Esophagus squamous epithelium (tissue), 5 donors: ENCODE data around the gene RNLS. TPM values are rescaled to one million over a fixed set of nuclear protein-coding genes. Genes with fewer than 3 reads are reported as not detected.

ENCODE experiments used
- DNase-seq: peaks from one replicate; lab custom pipeline; 2025; lab: John Stamatoyannopoulos, UW
- H3K27ac ChIP-seq, 4 donors: fragments of 200-600 bp; sonication (generic); one replicate each; pipeline ENCODE4 v1.5.1; 2016 to 2019; ENCODE audit warnings: mild to moderate bottlenecking in 1 of 4
- H3K27me3 ChIP-seq, 4 donors: fragments of 200-600 bp; sonication (generic); 1 replicate in 3 of 4; 2 replicates in 1 of 4; pipeline versions ENCODE4 v1.5.1 to v1.6.0; 2017 to 2021; ENCODE audit warnings: antibody characterized with exemption in 1 of 4
- H3K36me3 ChIP-seq, 3 donors: fragments of 200-600 bp; sonication (generic); one replicate each; pipeline ENCODE4 v1.5.1; 2016 to 2019
- H3K4me1 ChIP-seq, 3 donors: fragments of 200-600 bp; sonication (generic); one replicate each; pipeline ENCODE4 v1.5.1; 2017 to 2019
- H3K4me3 ChIP-seq, 4 donors: fragments of 200-600 bp; sonication (generic); 1 replicate in 3 of 4; 2 replicates in 1 of 4; pipeline ENCODE4 v1.5.1; 2016 to 2019; ENCODE audit warnings: mild to moderate bottlenecking in 2 of 4, moderate library complexity in 1 of 4
- H3K9me3 ChIP-seq, 3 donors: fragments of 200-600 bp; sonication (generic); one replicate each; pipeline ENCODE4 v1.5.1; 2016 to 2019
- POLR2A ChIP-seq, 4 donors: fragments of 450-650 bp; IDR thresholded peaks; one replicate each; pipeline ENCODE4 v1.6.1; 2017; ENCODE audit warnings: antibody characterized with exemption in 4 of 4, mild to moderate bottlenecking in 4 of 4, moderate library complexity in 3 of 4
- WGBS, 2 donors: methylation state at CpG; one replicate each; pipeline ENCODE4 v1.1.5; 2018; 5-methylcytosine and 5-hydroxymethylcytosine counted together
- intact Hi-C: fragments of 100-400 bp; cut with DNase I; formaldehyde crosslinking; loops from one replicate; pipeline ENCODE4 v1.15.0; 2022
- total RNA-seq, 4 donors: library from RNA; depleted of rRNA; stranded (reverse); fragments of >200 nt; gene quantifications; one replicate each; pipeline ENCODE4 v1.1.0, GENCODE V29; 2016
- TF ChIP-seq, protein P1 (sequence below), 6 experiments: fragments of 450-650 bp in 4 of 6; fragments of 200-600 bp in 2 of 6; sonication (generic) in 2 of 6; IDR thresholded peaks; one replicate each; pipeline ENCODE4 v1.5.1; 2016 to 2019; ENCODE audit warnings: antibody characterized with exemption in 6 of 6, mild to moderate bottlenecking in 4 of 6, moderate library complexity in 4 of 6
- donor health status: DM: yes; HTN: yes; CAD: no.

Gene RNLS
- total RNA-seq, 4 donors from 2014 or later = 7.9 to 13.5 (median 10.5) TPM

DNA sequence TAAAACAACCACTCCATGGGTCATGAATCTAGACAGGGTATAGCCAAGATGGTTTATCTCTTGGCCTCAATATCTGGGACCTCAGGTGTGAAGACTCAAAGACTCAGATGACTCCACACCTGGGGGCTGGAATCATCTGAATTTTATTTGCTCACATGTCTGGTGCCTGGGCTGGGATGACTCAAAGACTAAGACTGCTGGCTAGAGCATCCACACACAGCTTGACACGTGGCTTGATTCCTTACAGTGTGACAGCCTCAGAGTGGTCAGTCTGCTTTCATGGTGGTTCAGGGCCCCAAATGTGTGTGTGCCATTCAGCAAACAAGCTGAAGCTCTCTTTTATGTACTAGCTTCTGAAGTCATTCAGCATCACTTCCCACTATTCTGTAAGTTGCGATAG, 333.7 kb downstream of the RNLS start:
- no peaks in the 10 kb centered on the region for H3K27me3 ChIP-seq
- TF ChIP-seq POLR2A (IDR thresholded peaks at IDR 0.05) = no peak
- TF ChIP-seq, protein P1, sequence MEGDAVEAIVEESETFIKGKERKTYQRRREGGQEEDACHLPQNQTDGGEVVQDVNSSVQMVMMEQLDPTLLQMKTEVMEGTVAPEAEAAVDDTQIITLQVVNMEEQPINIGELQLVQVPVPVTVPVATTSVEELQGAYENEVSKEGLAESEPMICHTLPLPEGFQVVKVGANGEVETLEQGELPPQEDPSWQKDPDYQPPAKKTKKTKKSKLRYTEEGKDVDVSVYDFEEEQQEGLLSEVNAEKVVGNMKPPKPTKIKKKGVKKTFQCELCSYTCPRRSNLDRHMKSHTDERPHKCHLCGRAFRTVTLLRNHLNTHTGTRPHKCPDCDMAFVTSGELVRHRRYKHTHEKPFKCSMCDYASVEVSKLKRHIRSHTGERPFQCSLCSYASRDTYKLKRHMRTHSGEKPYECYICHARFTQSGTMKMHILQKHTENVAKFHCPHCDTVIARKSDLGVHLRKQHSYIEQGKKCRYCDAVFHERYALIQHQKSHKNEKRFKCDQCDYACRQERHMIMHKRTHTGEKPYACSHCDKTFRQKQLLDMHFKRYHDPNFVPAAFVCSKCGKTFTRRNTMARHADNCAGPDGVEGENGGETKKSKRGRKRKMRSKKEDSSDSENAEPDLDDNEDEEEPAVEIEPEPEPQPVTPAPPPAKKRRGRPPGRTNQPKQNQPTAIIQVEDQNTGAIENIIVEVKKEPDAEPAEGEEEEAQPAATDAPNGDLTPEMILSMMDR (IDR thresholded peaks at IDR 0.05) = no peak
- H3K4me3 ChIP-seq = no peak overlapping the region
- no peak for DNase-seq
- peaks cover 0 to 49% (median 21%) of the 10 kb centered on the region in 3 donors for H3K4me1 ChIP-seq
- no peaks in the 10 kb centered on the region for H3K9me3 ChIP-seq
- H3K27ac ChIP-seq = no peak overlapping the region
- intact Hi-C loops = no loop called here
- WGBS, 2 donors = 86 to 96% methylated on average over 2 of the region's 2 CpGs
- no peaks in the 10 kb centered on the region for H3K36me3 ChIP-seq

DNA sequence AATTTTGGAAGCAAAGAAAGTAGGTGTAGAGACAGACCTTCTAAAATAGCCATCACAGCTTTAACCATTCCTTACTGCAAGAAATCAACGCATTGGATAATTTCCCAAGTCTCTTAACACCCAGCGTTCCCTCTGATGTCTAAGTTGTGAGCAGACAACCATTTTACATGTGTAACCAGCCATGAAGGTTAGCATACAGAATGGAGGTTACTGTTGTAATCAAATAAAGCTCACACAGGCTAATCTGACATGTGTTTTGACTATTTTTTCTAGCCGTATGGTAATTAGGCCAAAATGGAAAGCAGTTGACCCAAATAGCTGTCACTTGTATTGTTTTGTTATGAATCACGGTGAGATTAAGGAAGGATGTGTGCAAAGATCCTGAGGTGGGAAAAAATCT, 336.4 kb downstream of the RNLS start:
- no peak for TF ChIP-seq POLR2A (IDR thresholded peaks at IDR 0.05)
- TF ChIP-seq, protein P1 (IDR thresholded peaks at IDR 0.05) = no peak
- 72 to 76% methylated on average over 4 of the region's 4 CpGs for WGBS, 2 donors
- H3K27ac ChIP-seq = peak overlapping the region in 2 of 4 donors; percentile 38 to 59
- H3K4me3 ChIP-seq = no peak overlapping the region
- no peaks in the 10 kb centered on the region for H3K9me3 ChIP-seq
- intact Hi-C loops = no loop called here
- H3K4me1 ChIP-seq = peaks cover 0 to 46% (median 20%) of the 10 kb centered on the region in 3 donors
- no peaks in the 10 kb centered on the region for H3K27me3 ChIP-seq
- no peaks in the 10 kb centered on the region for H3K36me3 ChIP-seq
- DNase-seq = no peak

DNA sequence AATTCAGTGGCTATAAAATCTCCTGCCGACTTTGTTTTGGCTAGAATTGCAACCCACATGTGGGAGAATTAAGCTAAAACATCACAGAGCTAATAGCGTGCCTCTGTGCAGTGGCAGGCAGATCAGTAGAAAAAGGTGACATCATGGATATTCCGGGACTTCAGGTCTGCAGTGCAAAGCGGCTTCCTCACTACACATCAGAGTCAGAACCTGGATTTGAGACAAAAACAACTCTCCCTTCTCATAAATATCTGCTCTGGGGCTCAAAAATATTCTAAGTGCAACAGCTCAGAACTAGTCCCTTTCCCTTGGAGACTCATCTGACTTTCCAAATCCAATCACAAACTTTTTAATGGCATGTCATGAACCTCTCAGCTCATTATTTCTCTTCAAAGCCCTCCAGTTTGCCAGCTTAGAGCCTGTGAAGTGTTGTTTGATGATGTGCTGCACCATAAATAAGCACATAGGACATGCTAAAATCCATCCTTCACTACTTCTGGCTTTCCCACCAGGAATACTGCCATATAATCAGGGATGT, 337.1 kb downstream of the RNLS start:
- H3K27ac ChIP-seq = peak overlapping the region in 3 of 4 donors; percentile 6 to 59 (median 38)
- H3K4me3 ChIP-seq = peak overlapping the region in 1 of 4 donors; percentile 0
- no peak for DNase-seq
- H3K27me3 ChIP-seq = no peaks in the 10 kb centered on the region
- no peaks in the 10 kb centered on the region for H3K36me3 ChIP-seq
- intact Hi-C loops = no loop called here
- no peaks in the 10 kb centered on the region for H3K9me3 ChIP-seq
- WGBS, 2 donors = 42 to 50% methylated on average over 3 to 4 of the region's 4 CpGs
- peaks cover 0 to 46% (median 20%) of the 10 kb centered on the region in 3 donors for H3K4me1 ChIP-seq
- TF ChIP-seq POLR2A (IDR thresholded peaks at IDR 0.05) = no peak
- TF ChIP-seq, protein P1 (IDR thresholded peaks at IDR 0.05) = no peak

DNA sequence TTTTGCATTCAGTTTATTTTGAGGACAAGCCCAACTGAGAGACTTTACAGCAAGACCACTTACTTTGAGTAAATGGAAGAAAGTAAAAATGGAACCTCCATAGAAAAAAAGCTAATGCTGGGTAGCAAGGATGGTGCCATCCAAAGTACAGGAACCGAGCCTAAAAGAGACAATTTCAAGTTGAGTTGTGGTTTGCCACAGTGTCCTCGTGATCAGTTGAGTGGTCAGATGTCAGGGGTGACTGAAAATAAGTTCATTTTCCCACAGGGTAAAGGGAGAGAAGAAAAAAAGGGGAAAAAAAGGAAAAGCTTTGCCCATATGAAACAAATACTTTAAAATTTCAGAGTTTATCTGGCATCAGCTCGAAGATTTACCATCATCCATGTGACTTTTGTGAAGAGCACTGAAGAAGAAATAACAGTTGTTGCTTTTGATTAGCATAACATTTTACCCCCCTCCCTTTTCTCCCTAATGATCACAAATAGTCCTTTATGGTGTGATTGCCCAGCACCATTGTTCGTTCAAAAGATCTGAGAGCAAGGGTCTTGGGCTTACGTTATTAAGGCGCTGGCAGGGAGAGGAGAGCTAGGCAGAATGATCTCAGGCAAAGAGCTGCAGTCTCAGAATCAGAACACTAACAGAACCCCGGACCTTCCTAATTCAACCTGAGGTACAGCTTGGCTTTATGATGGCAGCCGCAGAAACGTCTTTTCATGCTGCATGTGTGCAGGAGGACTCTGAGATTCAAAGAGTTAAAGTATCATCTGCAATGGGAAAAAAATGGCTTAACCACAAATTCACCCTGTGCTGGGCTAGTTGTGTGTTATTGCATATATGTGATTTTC, 338.1 kb downstream of the RNLS start:
- TF ChIP-seq POLR2A (IDR thresholded peaks at IDR 0.05) = no peak
- TF ChIP-seq, protein P1 (IDR thresholded peaks at IDR 0.05) = no peak
- WGBS, 2 donors = 74 to 80% methylated on average over 7 to 9 of the region's 9 CpGs
- no peaks in the 10 kb centered on the region for H3K27me3 ChIP-seq
- peak overlapping the region in 2 of 4 donors; percentile 53 to 59 for H3K27ac ChIP-seq
- H3K4me1 ChIP-seq = peaks cover 0 to 46% (median 20%) of the 10 kb centered on the region in 3 donors
- no peak overlapping the region for H3K4me3 ChIP-seq
- DNase-seq = no peak
- H3K36me3 ChIP-seq = no peaks in the 10 kb centered on the region
- intact Hi-C loops = no loop called here
- H3K9me3 ChIP-seq = no peaks in the 10 kb centered on the region
